ENCODE data around the gene RAI14. TPM values are rescaled to one million over a fixed set of nuclear protein-coding genes. Genes with fewer than 3 reads are reported as not detected.

RAI14 gene
- total RNA-seq, 1 donor from 2014 or later = 307 TPM

GRCh38 chr5:34697308-34698108 is 41.4 kb downstream of the RAI14 start:
- DNase-seq (ENCODE audit: low read depth) = no peak
- H4K20me1 ChIP-seq (ENCODE audit: insufficient read depth, low read length) = peaks cover 68% of the 10 kb centered on the region
- Mint-ChIP-seq H3K36me3 (ENCODE audit: low read depth, unreplicated experiment) (peaks cover 25% of the 10 kb centered on the region), H3K27ac (ENCODE audit: unreplicated experiment) (no peak overlapping the region), H3K4me3 (ENCODE audit: unreplicated experiment) (no peak overlapping the region), H3K27me3 (ENCODE audit: low read depth, unreplicated experiment) (no peaks in the 10 kb centered on the region), H3K4me1 (ENCODE audit: low read depth, unreplicated experiment) (peaks cover 49% of the 10 kb centered on the region), H3K9me3 (ENCODE audit: unreplicated experiment) (no peaks in the 10 kb centered on the region)
- TF ChIP-seq CTCF (IDR thresholded peaks at IDR 0.05; ENCODE audit: insufficient read depth, low read depth, low read length) (no peak), EZH2 (IDR thresholded peaks at IDR 0.05; ENCODE audit: insufficient read depth, low read length) (no peak)
- no peak overlapping the region for H3K27ac ChIP-seq (ENCODE audit: low read depth, low read length)
- H3K9ac ChIP-seq (ENCODE audit: low read length) = no peak overlapping the region
- peaks cover 13% of the 10 kb centered on the region for H3K4me1 ChIP-seq (ENCODE audit: insufficient read depth, low read length)
- no peak overlapping the region for H3K4me2 ChIP-seq (ENCODE audit: low read length)
- H3K9me3 ChIP-seq (ENCODE audit: insufficient read depth, low read depth, low read length) = no peaks in the 10 kb centered on the region
- FAIRE-seq = no peak
- no peaks in the 10 kb centered on the region for H3K27me3 ChIP-seq (ENCODE audit: insufficient read depth, low read length)
- no peak overlapping the region for H2AFZ ChIP-seq (ENCODE audit: low read depth, low read length)
- H3K36me3 ChIP-seq (ENCODE audit: insufficient read depth, low read length) = peaks cover 22% of the 10 kb centered on the region
- no peak overlapping the region for H3K4me3 ChIP-seq (ENCODE audit: insufficient read depth, low read depth, low read length)
- H3K79me2 ChIP-seq (ENCODE audit: insufficient read depth, low read length) = peaks cover 96% of the 10 kb centered on the region

GRCh38 chr5:34698109-34698419 is 41.9 kb downstream of the RAI14 start:
- H3K27ac ChIP-seq (ENCODE audit: low read depth, low read length) = no peak overlapping the region
- DNase-seq (ENCODE audit: low read depth) (no peak), FAIRE-seq (no peak)
- no peak overlapping the region for H2AFZ ChIP-seq (ENCODE audit: low read depth, low read length)
- H3K4me3 ChIP-seq (ENCODE audit: insufficient read depth, low read depth, low read length) = no peak overlapping the region
- H3K27me3 ChIP-seq (ENCODE audit: insufficient read depth, low read length) = no peaks in the 10 kb centered on the region
- Mint-ChIP-seq H3K4me3 (ENCODE audit: unreplicated experiment) (no peak overlapping the region), H3K36me3 (ENCODE audit: low read depth, unreplicated experiment) (peaks cover 25% of the 10 kb centered on the region), H3K27me3 (ENCODE audit: low read depth, unreplicated experiment) (no peaks in the 10 kb centered on the region), H3K27ac (ENCODE audit: unreplicated experiment) (no peak overlapping the region), H3K9me3 (ENCODE audit: unreplicated experiment) (no peaks in the 10 kb centered on the region), H3K4me1 (ENCODE audit: low read depth, unreplicated experiment) (peaks cover 49% of the 10 kb centered on the region)
- peaks cover 16% of the 10 kb centered on the region for H3K36me3 ChIP-seq (ENCODE audit: insufficient read depth, low read length)
- H3K79me2 ChIP-seq (ENCODE audit: insufficient read depth, low read length) = peaks cover 96% of the 10 kb centered on the region
- TF ChIP-seq EZH2 (IDR thresholded peaks at IDR 0.05; ENCODE audit: insufficient read depth, low read length) (no peak), CTCF (IDR thresholded peaks at IDR 0.05; ENCODE audit: insufficient read depth, low read depth, low read length) (no peak)
- no peaks in the 10 kb centered on the region for H3K9me3 ChIP-seq (ENCODE audit: insufficient read depth, low read depth, low read length)
- no peak overlapping the region for H3K4me2 ChIP-seq (ENCODE audit: low read length)
- no peak overlapping the region for H3K9ac ChIP-seq (ENCODE audit: low read length)
- peaks cover 13% of the 10 kb centered on the region for H3K4me1 ChIP-seq (ENCODE audit: insufficient read depth, low read length)
- peaks cover 63% of the 10 kb centered on the region for H4K20me1 ChIP-seq (ENCODE audit: insufficient read depth, low read length)

GRCh38 chr5:34698754-34699153 is 42.6 kb downstream of the RAI14 start:
- Histone ChIP-seq H2AFZ (ENCODE audit: low read depth, low read length) (no peak overlapping the region), H3K4me3 (ENCODE audit: insufficient read depth, low read depth, low read length) (no peak overlapping the region), H3K27ac (ENCODE audit: low read depth, low read length) (no peak overlapping the region), H4K20me1 (ENCODE audit: insufficient read depth, low read length) (peaks cover 56% of the 10 kb centered on the region), H3K79me2 (ENCODE audit: insufficient read depth, low read length) (peaks cover 96% of the 10 kb centered on the region), H3K4me1 (ENCODE audit: insufficient read depth, low read length) (peaks cover 10% of the 10 kb centered on the region), H3K36me3 (ENCODE audit: insufficient read depth, low read length) (peaks cover 9% of the 10 kb centered on the region), H3K9me3 (ENCODE audit: insufficient read depth, low read depth, low read length) (no peaks in the 10 kb centered on the region), H3K27me3 (ENCODE audit: insufficient read depth, low read length) (no peaks in the 10 kb centered on the region), H3K4me2 (ENCODE audit: low read length) (no peak overlapping the region), H3K9ac (ENCODE audit: low read length) (no peak overlapping the region)
- H3K27ac Mint-ChIP-seq (ENCODE audit: unreplicated experiment) = no peak overlapping the region
- DNase-seq (ENCODE audit: low read depth) (no peak), FAIRE-seq (no peak)
- TF ChIP-seq EZH2 (IDR thresholded peaks at IDR 0.05; ENCODE audit: insufficient read depth, low read length) = no peak
- TF ChIP-seq CTCF (IDR thresholded peaks at IDR 0.05; ENCODE audit: insufficient read depth, low read depth, low read length) = no peak
- H3K4me3 Mint-ChIP-seq (ENCODE audit: unreplicated experiment) = no peak overlapping the region
- H3K27me3 Mint-ChIP-seq (ENCODE audit: low read depth, unreplicated experiment) = no peaks in the 10 kb centered on the region
- H3K9me3 Mint-ChIP-seq (ENCODE audit: unreplicated experiment) = no peaks in the 10 kb centered on the region
- peaks cover 22% of the 10 kb centered on the region for H3K36me3 Mint-ChIP-seq (ENCODE audit: low read depth, unreplicated experiment)
- H3K4me1 Mint-ChIP-seq (ENCODE audit: low read depth, unreplicated experiment) = peaks cover 49% of the 10 kb centered on the region

Data from astrocyte (in vitro differentiated cells and primary cell).